Muscle of leg (tissue), 11 donors: ENCODE measurements around the gene MRPS24. TPM values are rescaled to one million over a fixed set of nuclear protein-coding genes. Genes with fewer than 3 reads are reported as not detected.
"Not testable (repeated sequence)": the region's sequence is repeated elsewhere in the genome, so short reads cannot be mapped to it uniquely, and the experiment has no call there.

ENCODE experiments used
- DNase-seq: peaks from one replicate; pipeline ENCODE4 v3.0.0; 2013
- H3K27ac ChIP-seq: one replicate; pipeline ENCODE4 v1.5.1; 2013; ENCODE audit warnings: mild to moderate bottlenecking, low read length, control low read depth
- H3K27me3 ChIP-seq: one replicate; pipeline ENCODE4 v1.6.1; 2013; ENCODE audit warnings: low read length; ENCODE audit not compliant: control insufficient read depth, insufficient read depth
- H3K36me3 ChIP-seq: one replicate; pipeline ENCODE4 v1.6.1; 2013; ENCODE audit warnings: low read length; ENCODE audit not compliant: control insufficient read depth, insufficient read depth
- H3K4me1 ChIP-seq: one replicate; pipeline ENCODE4 v1.6.1; 2013; ENCODE audit warnings: low read length; ENCODE audit not compliant: control insufficient read depth, insufficient read depth
- H3K4me3 ChIP-seq: one replicate; pipeline ENCODE4 v1.5.1; 2013; ENCODE audit warnings: low read length, control low read depth
- H3K9me3 ChIP-seq: replicated peaks from 2 replicates; pipeline ENCODE4 v1.6.1; 2013; ENCODE audit warnings: low read depth, low read length; ENCODE audit not compliant: control insufficient read depth
- WGBS: methylation state at CpG from one replicate; pipeline ENCODE4 v1.1.5; 2013; ENCODE audit warnings: missing lambda C conversion rate; ENCODE audit not compliant: insufficient coverage; 5-methylcytosine and 5-hydroxymethylcytosine counted together
- polyA plus RNA-seq, 8 donors: library from polyadenylated mRNA; unstranded; fragments of 120-200 nt; gene quantifications; one replicate each; pipeline versions ENCODE4 v1.2.1 to v1.2.3, GENCODE V29; 2013; ENCODE audit warnings: inconsistent platforms in 1 of 8, low replicate concordance in 1 of 8; ENCODE audit not compliant: insufficient read length in 8 of 8, insufficient read depth in 1 of 8
- total RNA-seq: library from RNA; stranded (reverse); fragments of 120-200 nt; gene quantifications from one replicate; pipeline ENCODE4 v1.2.4, GENCODE V29; 2013

The MRPS24 gene
- total and polyA plus RNA-seq, 9 donors, result 67.5 to 101 (median 77.3) TPM

GRCh38 chr7:43902542-43903054, 33.3 kb upstream of the MRPS24 start:
- DNase-seq, result no peak
- no peaks in the 10 kb centered on the region for H3K9me3 ChIP-seq
- no CpG with 5 or more reads among the region's 5 CpGs for WGBS
- peaks cover 7% of the 10 kb centered on the region for H3K36me3 ChIP-seq
- no peaks in the 10 kb centered on the region for H3K27me3 ChIP-seq
- no peak overlapping the region for H3K4me3 ChIP-seq
- H3K4me1 ChIP-seq, result peaks cover 11% of the 10 kb centered on the region
- H3K27ac ChIP-seq, result no peak overlapping the region

- 100% methylated on average over 1 of the region's 2 CpGs for WGBS
- not testable (repeated sequence) for H3K4me3 ChIP-seq, H3K36me3 ChIP-seq, H3K9me3 ChIP-seq, DNase-seq, H3K4me1 ChIP-seq, H3K27me3 ChIP-seq, H3K27ac ChIP-seq
These were observed 29.3 kb upstream of the MRPS24 start for GRCh38 chr7:43898571-43898970.

GRCh38 chr7:43895847-43896415, 26.6 kb upstream of the MRPS24 start:
- Histone ChIP-seq H3K27ac (no peak overlapping the region), H3K4me1 (no peaks in the 10 kb centered on the region)
- 80% methylated on average over 1 of the region's 8 CpGs for WGBS

GRCh38 chr7:43891069-43891955, 22.0 kb upstream of the MRPS24 start:
- Histone ChIP-seq H3K36me3 (peaks cover 2% of the 10 kb centered on the region), H3K9me3 (no peaks in the 10 kb centered on the region), H3K4me1 (no peaks in the 10 kb centered on the region), H3K4me3 (no peak overlapping the region), H3K27ac (no peak overlapping the region), H3K27me3 (no peaks in the 10 kb centered on the region)
- DNase-seq, result no peak
- WGBS, result 75% methylated on average over 8 of the region's 12 CpGs

More at GRCh38 chr7:43895847-43896415, 26.6 kb upstream of the MRPS24 start:
- Histone ChIP-seq H3K36me3 (peaks cover 7% of the 10 kb centered on the region), H3K9me3 (no peaks in the 10 kb centered on the region), H3K4me3 (no peak overlapping the region), H3K27me3 (no peaks in the 10 kb centered on the region)
- no peak for DNase-seq

- H3K9me3 ChIP-seq, result no peaks in the 10 kb centered on the region
- no peaks in the 10 kb centered on the region for H3K27me3 ChIP-seq
- H3K4me3 ChIP-seq, result no peak overlapping the region
- no peaks in the 10 kb centered on the region for H3K4me1 ChIP-seq
- H3K27ac ChIP-seq, result no peak overlapping the region
- WGBS, result 94% methylated on average over 2 of the region's 6 CpGs
- DNase-seq, result no peak
- H3K36me3 ChIP-seq, result peaks cover 8% of the 10 kb centered on the region
These were observed 21.2 kb upstream of the MRPS24 start for GRCh38 chr7:43890468-43890867.

GRCh38 chr7:43888993-43889945, 20.0 kb upstream of the MRPS24 start:
- WGBS, result 78% methylated on average over 4 of the region's 7 CpGs

GRCh38 chr7:43884617-43885016, 15.3 kb upstream of the MRPS24 start:
- no peak overlapping the region for H3K27ac ChIP-seq
- H3K27me3 ChIP-seq, result no peaks in the 10 kb centered on the region
- no peak overlapping the region for H3K4me3 ChIP-seq
- H3K9me3 ChIP-seq, result no peaks in the 10 kb centered on the region
- no peaks in the 10 kb centered on the region for H3K4me1 ChIP-seq
- DNase-seq, result no peak
- H3K36me3 ChIP-seq, result peaks cover 48% of the 10 kb centered on the region
- WGBS, result 95% methylated on average over 4 of the region's 4 CpGs

More at GRCh38 chr7:43888993-43889945, 20.0 kb upstream of the MRPS24 start:
- DNase-seq, result no peak
- H3K27me3 ChIP-seq, result no peaks in the 10 kb centered on the region
- H3K4me3 ChIP-seq, result no peak overlapping the region
- H3K9me3 ChIP-seq, result no peaks in the 10 kb centered on the region
- no peak overlapping the region for H3K27ac ChIP-seq
- H3K4me1 ChIP-seq, result no peaks in the 10 kb centered on the region
- H3K36me3 ChIP-seq, result peaks cover 13% of the 10 kb centered on the region

GRCh38 chr7:43884209-43884608, 14.9 kb upstream of the MRPS24 start:
- Histone ChIP-seq H3K36me3 (peaks cover 48% of the 10 kb centered on the region), H3K27ac (no peak overlapping the region), H3K9me3 (no peaks in the 10 kb centered on the region), H3K4me1 (no peaks in the 10 kb centered on the region), H3K4me3 (no peak overlapping the region), H3K27me3 (no peaks in the 10 kb centered on the region)
- 100% methylated on average over 3 of the region's 4 CpGs for WGBS
- DNase-seq, result no peak

GRCh38 chr7:43880596-43880995, 11.3 kb upstream of the MRPS24 start:
- Histone ChIP-seq H3K27ac (no peak overlapping the region), H3K36me3 (peaks cover 78% of the 10 kb centered on the region), H3K4me1 (peaks cover 3% of the 10 kb centered on the region), H3K4me3 (no peak overlapping the region), H3K9me3 (no peaks in the 10 kb centered on the region), H3K27me3 (no peaks in the 10 kb centered on the region)
- WGBS, result 61% methylated on average over 4 of the region's 5 CpGs
- no peak for DNase-seq
